NCI-H2107 treated with DMSO at 0.1 percent for 48 hours (cell line): ENCODE results near the gene CEP170.

Experiments used
- DNase-seq: peaks from one replicate; lab custom pipeline; 2025; ENCODE audit not compliant: unreplicated experiment; lab: John Stamatoyannopoulos, UW

The CEP170 gene

GRCh38 chr1:243268751-243269460 lies 13.8 kb upstream of the CEP170 start:
- no peak for DNase-seq

GRCh38 chr1:243267914-243268653 lies 13.0 kb upstream of the CEP170 start:
- DNase-seq, result no peak

GRCh38 chr1:243267471-243267880 lies 12.4 kb upstream of the CEP170 start:
- no peak for DNase-seq

- DNase-seq, result no peak
Observed at GRCh38 chr1:243266231-243266630, 11.2 kb upstream of the CEP170 start.

- DNase-seq, result no peak
Observed at GRCh38 chr1:243264717-243265116, 9.6 kb upstream of the CEP170 start.

GRCh38 chr1:243261390-243261789 lies 6.3 kb upstream of the CEP170 start:
- DNase-seq, result no peak

GRCh38 chr1:243260221-243260880 lies 5.3 kb upstream of the CEP170 start:
- no peak for DNase-seq

- no peak for DNase-seq
Observed at GRCh38 chr1:243258731-243259130, 3.6 kb upstream of the CEP170 start.

GRCh38 chr1:243257189-243257588 lies 2.1 kb upstream of the CEP170 start:
- DNase-seq, result no peak

- DNase-seq, result no peak
Observed at GRCh38 chr1:243256590-243256989, 1.5 kb upstream of the CEP170 start.

GRCh38 chr1:243255791-243256512 lies 871 bp upstream of the CEP170 start, which contains the start of gene SDCCAG8:
SDCCAG8 (plus strand) TSS chr1:243256041; CDS start chr1:243256174, 133 bp downstream.
- peak; percentile 99 for DNase-seq

- peak; percentile 92 for DNase-seq
Observed at GRCh38 chr1:243254233-243254926, 701 bp downstream of the CEP170 start.

- peak; percentile 90 for DNase-seq
Observed at GRCh38 chr1:243253926-243254232, 1.2 kb downstream of the CEP170 start.

- DNase-seq, result peak; percentile 60
Observed at GRCh38 chr1:243253211-243253925, 1.7 kb downstream of the CEP170 start.

- DNase-seq, result no peak
Observed at GRCh38 chr1:243251539-243251938, 3.5 kb downstream of the CEP170 start.

GRCh38 chr1:243250102-243250501 lies 5.0 kb downstream of the CEP170 start:
- no peak for DNase-seq

GRCh38 chr1:243249214-243249613 lies 5.9 kb downstream of the CEP170 start:
- no peak for DNase-seq

GRCh38 chr1:243247901-243248300 lies 7.2 kb downstream of the CEP170 start:
- DNase-seq, result no peak

- no peak for DNase-seq
Observed at GRCh38 chr1:243246916-243247315, 8.2 kb downstream of the CEP170 start.

- no peak for DNase-seq
Observed at GRCh38 chr1:243244432-243244841, 10.6 kb downstream of the CEP170 start.
